NCI-H1930 (cell line): ENCODE results near the gene RSL24D1.
"Not testable (repeated sequence)": the region's sequence is repeated elsewhere in the genome, so short reads cannot be mapped to it uniquely, and the experiment has no call there.

Experiments
- DNase-seq, 2 experiments: peaks; one replicate each; lab custom pipeline; 2025; lab: John Stamatoyannopoulos, UW

RSL24D1 gene

DNA sequence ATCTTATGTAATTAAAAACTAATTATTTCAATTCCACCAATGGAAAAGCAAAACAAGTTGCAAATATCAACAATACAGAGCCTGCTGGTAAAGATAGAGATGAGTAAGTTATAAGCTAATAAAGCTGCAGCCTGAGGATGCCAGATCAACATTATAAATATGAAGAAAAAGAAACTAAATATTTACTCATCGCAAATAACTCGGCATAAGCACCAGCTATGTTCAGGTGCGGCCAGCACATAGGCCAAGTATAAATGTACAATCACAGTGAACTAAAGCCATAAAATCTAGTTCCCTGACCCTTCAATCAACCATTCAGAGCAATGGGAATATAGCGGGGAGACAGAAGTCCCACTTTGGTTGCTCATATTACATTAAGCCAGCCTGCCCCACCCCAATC, 7.7 kb upstream of the RSL24D1 start:
- DNase-seq: no peak

DNA sequence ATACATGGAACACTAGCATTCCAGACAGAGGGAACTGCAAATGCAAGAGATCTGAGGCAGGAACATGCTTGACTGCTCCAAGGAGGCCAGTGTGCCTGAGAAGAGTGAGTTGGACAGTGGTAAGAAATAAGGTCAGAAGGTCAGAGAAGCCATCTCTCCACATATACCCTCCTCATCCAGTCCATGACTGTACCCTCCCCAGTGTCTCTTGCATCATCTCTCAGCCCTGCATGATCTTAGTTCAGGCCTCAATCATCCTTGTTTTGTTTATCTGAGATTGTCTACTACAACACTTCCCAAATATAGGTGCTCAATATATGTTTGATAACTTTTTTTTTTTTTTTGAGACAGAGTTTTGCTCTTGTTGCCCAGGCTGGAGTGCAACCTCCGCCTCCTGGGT, 5.5 kb upstream of the RSL24D1 start:
- no peak for DNase-seq

DNA sequence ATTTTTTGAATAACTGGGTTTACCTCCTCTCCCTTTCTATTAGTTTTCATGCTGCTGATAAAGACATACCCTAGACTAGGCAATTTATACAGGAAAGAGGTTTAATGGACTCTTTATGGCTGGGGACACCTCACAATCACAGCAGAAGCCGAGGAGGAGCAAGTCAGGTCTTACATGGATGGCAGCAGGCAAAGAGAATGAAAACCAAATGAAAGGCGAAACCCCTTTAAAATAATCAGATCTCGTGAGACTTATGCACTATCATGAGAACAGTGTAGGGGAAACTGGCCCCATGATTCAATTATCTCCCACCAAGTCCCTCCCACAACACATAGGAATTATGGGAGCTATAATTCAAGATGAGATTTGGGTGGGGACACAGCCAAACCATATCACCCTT, 2.0 kb upstream of the RSL24D1 start:
- DNase-seq: no peak

DNA sequence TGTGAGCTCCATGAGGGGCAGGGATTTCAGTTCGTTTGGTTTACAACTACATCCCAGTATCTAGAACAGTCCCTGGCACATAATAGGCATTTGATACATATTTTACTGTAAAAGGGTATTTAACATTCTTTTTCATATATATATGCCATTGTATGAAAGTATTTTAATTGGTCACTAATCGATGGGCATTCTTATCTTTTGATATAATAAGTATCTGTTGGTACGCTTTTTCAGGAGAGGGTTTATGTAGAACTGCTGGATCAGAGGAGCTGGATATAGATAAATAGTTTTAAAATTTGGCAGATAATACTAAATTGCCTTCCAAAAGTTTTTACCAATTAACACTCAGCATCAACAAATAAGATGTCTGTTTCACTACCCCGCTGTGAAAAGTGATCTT, 978 bp upstream of the RSL24D1 start:
- DNase-seq: no peak

DNA sequence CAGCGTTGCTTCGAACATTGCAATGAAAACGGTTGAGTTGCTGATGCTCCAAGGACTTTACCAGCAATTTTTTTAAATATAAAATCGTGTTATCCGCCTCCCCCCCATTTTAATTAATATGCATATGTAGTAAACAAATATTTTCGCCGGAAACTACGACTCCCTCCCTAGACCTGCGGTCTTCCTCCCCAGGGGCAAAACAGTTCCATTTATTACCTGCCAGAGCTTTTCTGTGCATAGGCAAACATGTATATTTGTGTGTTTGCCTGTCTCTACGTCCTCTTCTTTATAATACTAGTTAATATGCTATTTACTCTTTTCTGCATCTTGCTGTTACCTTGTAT, 593 bp upstream of the RSL24D1 start:
- DNase-seq: no peak

DNA sequence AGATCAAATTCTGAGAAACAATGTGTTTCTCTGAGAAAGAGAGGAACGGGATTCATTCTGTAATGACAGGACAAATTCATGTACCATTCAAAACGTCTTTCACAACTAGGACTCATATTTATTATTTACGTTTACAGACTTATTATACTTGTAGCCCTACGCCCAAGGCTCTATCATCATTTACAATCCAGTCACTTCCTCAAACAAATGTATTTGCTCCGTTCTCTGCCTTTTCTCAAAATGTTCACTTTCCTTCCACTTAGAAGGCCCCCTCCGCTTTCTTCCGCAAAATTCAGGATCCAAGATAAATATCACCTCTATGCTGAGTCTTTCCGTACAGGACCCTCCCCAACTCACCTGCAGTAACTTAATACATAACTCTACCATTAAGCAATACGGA, 745 bp downstream of the RSL24D1 start:
- no peak for DNase-seq

DNA sequence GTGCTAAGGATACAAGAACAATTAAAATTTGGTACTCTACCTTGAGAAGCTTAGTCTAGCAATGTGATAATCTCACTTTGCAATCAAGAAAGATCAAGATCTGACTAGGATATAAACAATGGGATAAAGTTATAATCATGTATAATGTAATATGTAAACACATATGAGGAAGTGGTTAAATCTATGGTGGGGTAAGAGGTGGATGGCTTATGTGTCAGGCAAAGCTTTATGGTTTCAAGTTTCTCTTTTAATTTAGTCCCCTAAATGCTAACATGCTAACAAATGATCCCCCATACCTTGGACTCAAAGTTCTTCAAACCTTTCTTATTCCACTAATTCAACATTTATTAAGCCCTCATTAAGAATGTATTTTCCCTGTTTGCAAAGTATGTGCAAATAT, 2.5 kb downstream of the RSL24D1 start:
- DNase-seq: no peak

DNA sequence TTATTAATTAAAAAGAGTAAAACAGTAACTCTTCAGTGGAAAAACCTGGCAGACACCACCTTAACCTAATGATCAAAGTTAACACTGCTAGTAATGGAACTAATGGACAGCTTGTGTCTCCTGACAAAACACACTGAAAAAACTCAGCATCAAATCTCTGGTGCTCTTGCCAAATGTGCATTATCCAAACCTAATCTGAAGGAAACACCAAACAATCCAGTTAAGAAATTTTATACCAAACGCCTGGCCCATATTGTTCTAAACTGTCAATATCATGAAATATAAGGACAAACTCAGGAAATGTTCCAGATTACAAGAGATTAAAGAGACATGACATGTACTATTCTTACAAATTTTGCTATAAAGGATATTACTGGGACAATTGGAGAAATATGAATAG, 10.4 kb downstream of the RSL24D1 start:
- DNase-seq: no peak

DNA sequence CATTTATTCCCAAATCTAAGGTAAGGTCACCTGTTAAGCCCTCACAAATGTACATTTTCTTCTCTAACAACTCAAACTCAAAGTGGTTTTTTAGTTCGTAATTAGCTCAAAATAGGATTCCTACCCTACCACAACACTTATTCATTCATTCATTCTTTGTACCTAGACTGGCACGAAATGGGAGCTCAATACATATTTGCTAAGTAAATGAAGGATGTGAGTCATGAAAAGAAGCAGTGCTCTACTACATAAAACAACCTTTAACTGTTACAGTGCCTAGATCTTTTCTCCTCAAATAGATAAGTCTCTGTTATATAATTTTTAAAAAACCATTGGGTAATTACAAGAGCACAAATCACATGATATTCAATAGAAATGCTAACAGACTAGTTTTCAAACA, 13.1 kb downstream of the RSL24D1 start:
- DNase-seq: no peak

DNA sequence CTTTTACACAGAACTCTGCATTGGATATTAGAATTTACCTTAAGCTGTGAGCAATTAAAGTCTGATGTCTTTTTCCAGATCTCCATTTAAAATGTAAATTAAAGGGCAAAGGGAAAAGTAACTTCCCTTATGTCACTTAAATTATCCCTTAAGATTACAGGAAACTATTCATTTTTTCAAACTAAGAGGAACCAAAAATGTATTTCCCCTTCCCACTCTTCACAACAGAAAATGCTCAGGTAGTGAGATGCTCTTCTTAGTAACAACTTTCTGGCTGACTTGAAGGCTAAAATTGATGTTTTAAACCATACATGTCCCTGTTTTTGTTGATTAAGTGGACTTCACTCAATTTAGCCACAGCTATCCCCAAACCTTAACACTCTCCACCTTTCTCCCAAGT, 17.6 kb downstream of the RSL24D1 start:
- no peak for DNase-seq

DNA sequence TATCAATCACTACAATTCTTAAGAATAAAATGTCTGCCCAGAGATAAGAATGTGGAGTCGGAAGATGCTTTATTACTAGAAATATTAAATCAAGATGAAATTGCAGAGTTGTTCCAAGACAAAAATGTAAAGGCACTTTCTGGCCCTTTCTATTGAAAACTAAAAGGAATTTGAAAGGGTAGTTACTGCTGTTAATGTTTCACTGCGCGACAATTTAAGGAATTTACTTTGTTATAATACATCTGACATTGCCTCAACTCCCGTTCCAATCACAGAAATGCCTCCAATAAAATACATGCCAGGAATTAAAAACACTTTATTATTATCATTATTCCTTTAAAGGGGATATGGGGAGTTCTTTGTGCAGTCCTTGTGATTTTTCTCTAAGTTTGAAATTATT, 26.4 kb downstream of the RSL24D1 start:
- DNase-seq: no peak

DNA sequence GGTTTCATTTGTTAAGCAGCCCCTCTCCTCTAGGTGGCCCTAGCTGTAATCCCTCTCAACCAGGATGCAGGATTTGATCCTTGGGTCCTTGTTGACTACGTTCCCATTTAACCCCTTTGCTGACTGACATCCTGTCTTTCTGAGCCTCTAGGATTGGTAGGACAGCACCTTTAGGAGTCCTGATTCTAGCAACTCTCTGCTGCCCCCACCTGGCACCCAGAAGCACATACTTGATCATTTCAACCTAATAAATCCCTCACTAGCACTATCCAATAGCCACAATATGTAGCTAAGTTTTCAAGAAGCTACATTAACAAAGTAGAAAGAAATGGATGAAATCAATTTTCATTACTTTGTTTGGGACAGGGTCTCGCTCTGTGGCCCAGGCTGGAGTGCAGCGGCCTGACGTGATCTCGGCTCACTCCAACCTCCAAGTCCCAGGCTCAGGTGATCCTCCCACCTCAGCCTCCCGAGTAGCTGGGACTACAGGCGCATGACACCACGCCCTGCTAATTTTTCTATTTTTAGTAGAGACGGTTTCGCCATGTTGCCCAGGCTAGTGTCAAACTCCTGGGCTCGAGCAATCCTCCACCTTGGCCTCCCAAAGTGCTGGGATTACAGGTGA, 28.3 kb downstream of the RSL24D1 start:
- DNase-seq: peak; percentile 12 to 13

DNA sequence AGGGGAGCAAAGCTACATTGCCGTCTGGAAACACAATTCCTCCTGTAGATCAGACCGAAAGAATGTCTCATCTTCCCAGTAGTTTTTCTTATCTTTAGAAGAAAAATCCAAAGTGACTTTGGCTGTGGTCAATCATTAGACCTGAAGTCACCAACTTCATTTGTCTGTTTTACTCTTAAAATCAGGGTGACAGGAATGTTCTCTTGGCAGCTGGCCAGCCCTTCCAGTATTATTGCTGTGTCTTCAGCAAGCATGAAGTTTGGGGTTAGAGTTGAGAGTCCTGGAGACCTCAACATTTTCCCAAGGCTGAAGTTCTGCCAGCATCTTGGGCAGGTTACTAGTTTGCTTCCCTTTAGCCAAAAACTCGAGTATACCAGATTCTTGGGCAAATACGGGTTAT, 32.5 kb downstream of the RSL24D1 start:
- DNase-seq: no peak

DNA sequence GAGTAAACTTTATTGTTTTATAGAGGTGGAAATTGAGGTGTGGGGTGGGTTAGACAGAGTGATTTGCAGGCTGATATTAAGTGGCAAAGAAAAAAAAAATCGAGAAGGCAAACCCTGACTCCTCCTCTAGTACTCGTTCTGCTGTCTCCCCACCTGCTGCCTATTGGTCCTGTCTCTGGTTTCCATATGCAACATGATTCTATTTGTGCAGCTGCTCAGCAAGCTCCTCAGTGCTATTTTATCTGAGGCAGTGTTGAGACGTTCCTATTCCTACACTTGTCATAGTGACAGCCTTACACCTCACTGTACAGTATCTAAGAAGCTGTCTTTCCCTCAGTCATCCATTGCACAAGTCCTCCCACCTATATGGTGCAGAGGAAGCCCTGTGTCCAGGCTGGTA, 45.1 kb downstream of the RSL24D1 start:
- DNase-seq: no peak

DNA sequence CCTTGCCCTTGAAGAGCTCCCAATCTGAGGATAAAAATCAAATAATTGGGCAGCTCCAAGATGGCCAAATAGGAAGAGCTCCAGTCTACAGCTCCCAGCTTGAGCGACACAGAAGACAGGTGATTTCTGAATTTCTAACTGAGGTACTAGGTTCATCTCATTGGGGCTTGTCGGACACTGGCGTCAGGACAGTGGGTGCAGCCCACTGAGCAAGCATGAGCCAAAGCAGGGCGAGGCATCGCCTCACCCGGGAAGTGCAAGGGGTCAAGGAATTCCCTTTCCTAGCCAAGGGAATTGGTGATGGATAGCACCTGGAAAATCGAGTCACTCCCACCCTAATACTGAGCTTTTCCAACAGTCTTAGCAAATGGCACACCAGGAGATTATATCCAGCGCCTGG, 53.6 kb downstream of the RSL24D1 start:
- not testable (repeated sequence) for DNase-seq

DNA sequence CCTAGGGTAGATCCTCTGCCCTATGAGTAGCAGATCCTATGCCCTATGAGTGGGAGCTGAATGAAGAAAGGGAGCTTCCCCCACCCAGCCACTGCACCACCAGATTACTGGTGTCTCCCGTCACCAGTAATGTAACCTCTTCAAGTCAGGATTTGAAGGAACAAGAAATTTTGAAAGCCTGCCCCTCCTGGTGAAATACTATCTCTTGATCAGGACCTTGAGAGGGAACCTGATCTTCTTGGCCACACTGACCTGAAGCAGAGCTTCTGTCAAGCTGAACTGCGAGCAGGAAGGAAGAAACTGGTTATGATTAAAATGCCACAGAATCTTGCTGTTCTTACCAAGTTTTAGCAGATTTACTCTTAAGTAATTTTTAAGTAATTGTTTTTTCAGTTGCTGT, 62.8 kb downstream of the RSL24D1 start:
- DNase-seq: no peak

DNA sequence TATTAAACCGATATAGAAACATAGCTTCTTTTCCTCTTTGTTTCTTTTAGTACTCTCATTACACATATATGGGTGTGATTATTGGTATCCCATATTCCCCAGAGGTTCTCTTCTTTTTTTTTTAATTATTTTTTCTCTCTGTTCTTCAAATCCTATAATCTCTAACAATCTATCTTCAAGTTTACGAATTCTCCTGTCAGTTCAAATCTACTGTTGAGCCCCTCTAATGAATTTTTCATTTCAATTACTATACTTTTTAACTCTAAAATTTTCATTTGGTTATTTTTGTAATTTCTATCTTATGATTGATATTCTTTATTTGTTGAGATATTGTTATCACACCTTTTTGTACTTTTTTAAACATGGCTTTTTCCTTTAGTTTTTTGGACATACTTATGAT, 64.1 kb downstream of the RSL24D1 start:
- no peak for DNase-seq
